Measurements from ENCODE around the gene OLFML1. TPM values are rescaled to one million over a fixed set of nuclear protein-coding genes. Genes with fewer than 3 reads are reported as not detected.

Gene OLFML1
- total RNA-seq, 1 experiment from 2014 or later, result not detected

- no peaks in the 10 kb centered on the region for H3K9me3 Mint-ChIP-seq
- Histone ChIP-seq H3K14ac (ENCODE audit: insufficient read depth, low read length) (no peak overlapping the region), H3K27ac (ENCODE audit: insufficient read length, low read depth, low read length) (no peak overlapping the region), H4K20me1 (ENCODE audit: control insufficient read depth, insufficient read depth, insufficient read length) (no peaks in the 10 kb centered on the region), H3K23ac (ENCODE audit: insufficient read length, low read depth, low read length) (no peak overlapping the region), H3K79me2 (ENCODE audit: insufficient read depth, low read length) (no peaks in the 10 kb centered on the region), H3K18ac (ENCODE audit: insufficient read length, low read depth, low read length) (no peak overlapping the region), H3K9ac (ENCODE audit: extremely low read depth, insufficient read length, low read length) (no peak overlapping the region), H4K5ac (ENCODE audit: insufficient read length, low read depth, low read length) (no peak overlapping the region), H3K4me2 (ENCODE audit: insufficient read depth, insufficient read length, low read length) (no peak overlapping the region), H4K91ac (ENCODE audit: insufficient read length, low read depth, low read length) (no peak overlapping the region), H3K4me1 (ENCODE audit: insufficient read depth, low read length) (no peaks in the 10 kb centered on the region), H3K56ac (ENCODE audit: insufficient read length, low read depth, low read length) (no peak overlapping the region), H2BK12ac (ENCODE audit: insufficient read length, low read depth, low read length) (no peak overlapping the region), H3K9me3 (ENCODE audit: control insufficient read depth, low read depth, low read length) (no peaks in the 10 kb centered on the region), H2AFZ (ENCODE audit: low read length) (no peak overlapping the region), H2AK5ac (ENCODE audit: insufficient read length, low read length) (no peak overlapping the region), H2BK5ac (ENCODE audit: insufficient read length, low read length) (no peak overlapping the region), H2BK20ac (ENCODE audit: low read depth, low read length, poor library complexity, severe bottlenecking) (no peak overlapping the region), H2BK120ac (ENCODE audit: low read depth, low read length, poor library complexity, severe bottlenecking) (no peak overlapping the region), H3T11ph (ENCODE audit: low read length) (no peak overlapping the region), H2BK15ac (ENCODE audit: low read depth, low read length) (no peak overlapping the region), H4K8ac (replicated peaks; ENCODE audit: insufficient read length, low read depth, low read length) (no peak overlapping the region), H3K23me2 (ENCODE audit: insufficient read length, low read depth, low read length, poor library complexity, severe bottlenecking) (no peaks in the 10 kb centered on the region), H3K79me1 (ENCODE audit: insufficient read depth, low read depth, low read length, poor library complexity, severe bottlenecking) (no peaks in the 10 kb centered on the region), H3K27me3 (ENCODE audit: insufficient read depth, low read length) (no peaks in the 10 kb centered on the region), H3K4ac (ENCODE audit: low read depth, low read length) (no peak overlapping the region)
- H3K4me3 Mint-ChIP-seq, result no peak overlapping the region
- no peak overlapping the region for H3K27ac Mint-ChIP-seq
- H3K36me3 Mint-ChIP-seq (ENCODE audit: insufficient read depth in 1 of 3, low read depth in 3 of 3), result peaks cover 0 to 2% (median 0%) of the 10 kb centered on the region in 3 experiments; a peak in 1 of 7 replicates
- no CpG with 5 or more reads among the region's 6 CpGs for WGBS (ENCODE audit: extremely low coverage, insufficient read length, low lambda C conversion rate)
- TF ChIP-seq, protein P1, sequence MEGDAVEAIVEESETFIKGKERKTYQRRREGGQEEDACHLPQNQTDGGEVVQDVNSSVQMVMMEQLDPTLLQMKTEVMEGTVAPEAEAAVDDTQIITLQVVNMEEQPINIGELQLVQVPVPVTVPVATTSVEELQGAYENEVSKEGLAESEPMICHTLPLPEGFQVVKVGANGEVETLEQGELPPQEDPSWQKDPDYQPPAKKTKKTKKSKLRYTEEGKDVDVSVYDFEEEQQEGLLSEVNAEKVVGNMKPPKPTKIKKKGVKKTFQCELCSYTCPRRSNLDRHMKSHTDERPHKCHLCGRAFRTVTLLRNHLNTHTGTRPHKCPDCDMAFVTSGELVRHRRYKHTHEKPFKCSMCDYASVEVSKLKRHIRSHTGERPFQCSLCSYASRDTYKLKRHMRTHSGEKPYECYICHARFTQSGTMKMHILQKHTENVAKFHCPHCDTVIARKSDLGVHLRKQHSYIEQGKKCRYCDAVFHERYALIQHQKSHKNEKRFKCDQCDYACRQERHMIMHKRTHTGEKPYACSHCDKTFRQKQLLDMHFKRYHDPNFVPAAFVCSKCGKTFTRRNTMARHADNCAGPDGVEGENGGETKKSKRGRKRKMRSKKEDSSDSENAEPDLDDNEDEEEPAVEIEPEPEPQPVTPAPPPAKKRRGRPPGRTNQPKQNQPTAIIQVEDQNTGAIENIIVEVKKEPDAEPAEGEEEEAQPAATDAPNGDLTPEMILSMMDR (conservative IDR thresholded peaks at IDR 0.05), result no peak
- no peaks in the 10 kb centered on the region; the same call in none of the 2 replicates for H3K27me3 Mint-ChIP-seq (ENCODE audit: low read depth)
- H3K4me1 Mint-ChIP-seq, result no peaks in the 10 kb centered on the region
- no peak for DNase-seq
These were observed 38.3 kb downstream of the OLFML1 start for GRCh38 chr11:7523416-7524210.
